Measurements from ENCODE around the gene FAM3A. TPM values are rescaled to one million over a fixed set of nuclear protein-coding genes. Genes with fewer than 3 reads are reported as not detected.

The FAM3A gene
- total RNA-seq, 1 experiment from 2014 or later = 88.8 TPM

GRCh38 chrX:154468217-154468616 lies 47.8 kb downstream of the FAM3A start:
- Histone ChIP-seq H3K27ac (ENCODE audit: low read length) (no peak overlapping the region), H3K36me3 (ENCODE audit: control insufficient read depth, insufficient read depth, low read length) (no peaks in the 10 kb centered on the region), H3K4me1 (ENCODE audit: control insufficient read depth, insufficient read depth, low read length) (no peaks in the 10 kb centered on the region), H3K9me3 (ENCODE audit: control insufficient read depth, insufficient read depth, low read depth, low read length) (no peaks in the 10 kb centered on the region), H3K4me3 (ENCODE audit: low read depth in 2 of 2, low read length in 2 of 2) (no peak overlapping the region), H3K27me3 (ENCODE audit: control insufficient read depth, insufficient read depth, low read length) (no peaks in the 10 kb centered on the region)
- ChIA-PET CTCF (no interaction called here), POLR2A (no interaction called here)
- intact Hi-C loops (cut with micrococcal nuclease; ENCODE audit: unreplicated experiment) (no loop called here), in situ Hi-C loops (cut with HindIII; ENCODE audit: low pct_unique_long_range_greater_than_20kb, low sequenced_read_pairs) (no loop called here)
- BruUV-seq (replicated peaks) = no TSS peak
- TF ChIP-seq POLR2AphosphoS5 (IDR thresholded peaks at IDR 0.05; ENCODE audit: low read depth, low read length) = no peak
- no peak for TF ChIP-seq REST (IDR thresholded peaks at IDR 0.05; ENCODE audit: insufficient read depth in 1 of 2, low read depth in 2 of 2, low read length in 1 of 2)
- TF ChIP-seq SIN3A (IDR thresholded peaks at IDR 0.05; ENCODE audit: borderline replicate concordance, insufficient read depth, low read depth, low read length) = no peak
- TF ChIP-seq TCF7L2 (IDR thresholded peaks at IDR 0.05; ENCODE audit: low read depth, low read length) = no peak
- no peak for TF ChIP-seq CTCF (IDR thresholded peaks at IDR 0.05)
- ATAC-seq = no peak
- DNase-seq (ENCODE audit: low read depth, low spot score) = no peak

GRCh38 chrX:154467556-154467955 lies 48.5 kb downstream of the FAM3A start:
- no TSS peak for BruUV-seq (replicated peaks)
- POLR2A ChIA-PET = no interaction called here
- no peak overlapping the region for H3K27ac ChIP-seq (ENCODE audit: low read length)
- ATAC-seq = no peak
- H3K4me3 ChIP-seq (ENCODE audit: low read depth in 2 of 2, low read length in 2 of 2) = no peak overlapping the region
- intact Hi-C loops (cut with micrococcal nuclease; ENCODE audit: unreplicated experiment) = no loop called here
- no peaks in the 10 kb centered on the region for H3K36me3 ChIP-seq (ENCODE audit: control insufficient read depth, insufficient read depth, low read length)
- in situ Hi-C loops (cut with HindIII; ENCODE audit: low pct_unique_long_range_greater_than_20kb, low sequenced_read_pairs) = no loop called here
- CTCF ChIA-PET = no interaction called here
- TF ChIP-seq REST (IDR thresholded peaks at IDR 0.05; ENCODE audit: insufficient read depth in 1 of 2, low read depth in 2 of 2, low read length in 1 of 2) (no peak), TCF7L2 (IDR thresholded peaks at IDR 0.05; ENCODE audit: low read depth, low read length) (no peak), POLR2AphosphoS5 (IDR thresholded peaks at IDR 0.05; ENCODE audit: low read depth, low read length) (no peak), CTCF (IDR thresholded peaks at IDR 0.05) (no peak), SIN3A (IDR thresholded peaks at IDR 0.05; ENCODE audit: borderline replicate concordance, insufficient read depth, low read depth, low read length) (no peak)
- H3K9me3 ChIP-seq (ENCODE audit: control insufficient read depth, insufficient read depth, low read depth, low read length) = no peaks in the 10 kb centered on the region
- DNase-seq (ENCODE audit: low read depth, low spot score) = no peak
- no peaks in the 10 kb centered on the region for H3K27me3 ChIP-seq (ENCODE audit: control insufficient read depth, insufficient read depth, low read length)
- no peaks in the 10 kb centered on the region for H3K4me1 ChIP-seq (ENCODE audit: control insufficient read depth, insufficient read depth, low read length)
